Measurements from ENCODE around the gene ALB.

The ALB gene

DNA sequence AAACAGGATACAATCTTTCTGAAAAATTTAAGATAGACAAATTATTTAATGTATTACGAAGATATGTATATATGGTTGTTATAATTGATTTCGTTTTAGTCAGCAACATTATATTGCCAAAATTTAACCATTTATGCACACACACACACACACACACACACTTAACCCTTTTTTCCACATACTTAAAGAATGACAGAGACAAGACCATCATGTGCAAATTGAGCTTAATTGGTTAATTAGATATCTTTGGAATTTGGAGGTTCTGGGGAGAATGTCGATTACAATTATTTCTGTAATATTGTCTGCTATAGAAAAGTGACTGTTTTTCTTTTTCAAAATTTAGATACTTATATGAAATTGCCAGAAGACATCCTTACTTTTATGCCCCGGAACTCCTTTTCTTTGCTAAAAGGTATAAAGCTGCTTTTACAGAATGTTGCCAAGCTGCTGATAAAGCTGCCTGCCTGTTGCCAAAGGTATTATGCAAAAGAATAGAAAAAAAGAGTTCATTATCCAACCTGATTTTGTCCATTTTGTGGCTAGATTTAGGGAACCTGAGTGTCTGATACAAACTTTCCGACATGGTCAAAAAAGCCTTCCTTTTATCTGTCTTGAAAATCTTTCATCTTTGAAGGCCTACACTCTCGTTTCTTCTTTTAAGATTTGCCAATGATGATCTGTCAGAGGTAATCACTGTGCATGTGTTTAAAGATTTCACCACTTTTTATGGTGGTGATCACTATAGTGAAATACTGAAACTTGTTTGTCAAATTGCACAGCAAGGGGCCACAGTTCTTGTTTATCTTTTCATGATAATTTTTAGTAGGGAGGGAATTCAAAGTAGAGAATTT lies 5.2 kb downstream of the ALB start:
- no peak for DNase-seq

DNA sequence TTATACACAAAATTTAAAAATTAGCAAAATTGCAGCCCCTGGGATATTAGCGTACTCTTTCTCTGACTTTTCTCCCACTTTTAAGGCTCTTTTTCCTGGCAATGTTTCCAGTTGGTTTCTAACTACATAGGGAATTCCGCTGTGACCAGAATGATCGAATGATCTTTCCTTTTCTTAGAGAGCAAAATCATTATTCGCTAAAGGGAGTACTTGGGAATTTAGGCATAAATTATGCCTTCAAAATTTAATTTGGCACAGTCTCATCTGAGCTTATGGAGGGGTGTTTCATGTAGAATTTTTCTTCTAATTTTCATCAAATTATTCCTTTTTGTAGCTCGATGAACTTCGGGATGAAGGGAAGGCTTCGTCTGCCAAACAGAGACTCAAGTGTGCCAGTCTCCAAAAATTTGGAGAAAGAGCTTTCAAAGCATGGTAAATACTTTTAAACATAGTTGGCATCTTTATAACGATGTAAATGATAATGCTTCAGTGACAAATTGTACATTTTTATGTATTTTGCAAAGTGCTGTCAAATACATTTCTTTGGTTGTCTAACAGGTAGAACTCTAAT lies 6.0 kb downstream of the ALB start:
- DNase-seq, result no peak

DNA sequence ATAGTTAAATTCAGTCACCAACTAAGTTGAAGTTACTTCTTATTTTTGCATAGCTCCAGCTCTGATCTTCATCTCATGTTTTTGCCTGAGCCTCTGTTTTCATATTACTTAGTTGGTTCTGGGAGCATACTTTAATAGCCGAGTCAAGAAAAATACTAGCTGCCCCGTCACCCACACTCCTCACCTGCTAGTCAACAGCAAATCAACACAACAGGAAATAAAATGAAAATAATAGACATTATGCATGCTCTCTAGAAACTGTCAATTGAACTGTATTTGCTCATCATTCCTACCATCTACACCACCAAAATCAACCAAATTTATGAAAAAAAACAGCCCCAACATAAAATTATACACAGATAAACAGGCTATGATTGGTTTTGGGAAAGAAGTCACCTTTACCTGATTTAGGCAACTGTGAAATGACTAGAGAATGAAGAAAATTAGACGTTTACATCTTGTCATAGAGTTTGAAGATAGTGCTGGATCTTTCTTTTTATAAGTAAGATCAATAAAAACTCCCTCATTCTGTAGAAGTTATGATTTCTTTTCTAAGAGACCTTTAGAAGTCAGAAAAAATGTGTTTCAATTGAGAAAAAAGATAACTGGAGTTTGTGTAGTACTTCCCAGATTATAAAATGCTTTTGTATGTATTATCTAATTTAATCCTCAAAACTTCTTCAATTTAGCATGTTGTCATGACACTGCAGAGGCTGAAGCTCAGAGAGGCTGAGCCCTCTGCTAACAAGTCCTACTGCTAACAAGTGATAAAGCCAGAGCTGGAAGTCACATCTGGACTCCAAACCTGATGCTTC lies 7.0 kb downstream of the ALB start:
- no peak for DNase-seq

DNA sequence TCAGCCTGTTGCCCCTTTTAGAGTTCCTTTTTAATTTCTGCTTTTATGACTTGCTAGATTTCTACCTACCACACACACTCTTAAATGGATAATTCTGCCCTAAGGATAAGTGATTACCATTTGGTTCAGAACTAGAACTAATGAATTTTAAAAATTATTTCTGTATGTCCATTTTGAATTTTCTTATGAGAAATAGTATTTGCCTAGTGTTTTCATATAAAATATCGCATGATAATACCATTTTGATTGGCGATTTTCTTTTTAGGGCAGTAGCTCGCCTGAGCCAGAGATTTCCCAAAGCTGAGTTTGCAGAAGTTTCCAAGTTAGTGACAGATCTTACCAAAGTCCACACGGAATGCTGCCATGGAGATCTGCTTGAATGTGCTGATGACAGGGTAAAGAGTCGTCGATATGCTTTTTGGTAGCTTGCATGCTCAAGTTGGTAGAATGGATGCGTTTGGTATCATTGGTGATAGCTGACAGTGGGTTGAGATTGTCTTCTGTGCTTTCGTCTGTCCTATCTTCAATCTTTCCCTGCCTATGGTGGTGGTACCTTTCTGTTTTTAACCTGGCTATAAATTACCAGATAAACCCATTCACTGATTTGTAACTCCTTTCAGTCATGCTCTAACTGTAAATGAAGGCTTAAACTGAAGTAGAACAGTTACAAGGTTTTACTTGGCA lies 7.8 kb downstream of the ALB start:
- no peak for DNase-seq

DNA sequence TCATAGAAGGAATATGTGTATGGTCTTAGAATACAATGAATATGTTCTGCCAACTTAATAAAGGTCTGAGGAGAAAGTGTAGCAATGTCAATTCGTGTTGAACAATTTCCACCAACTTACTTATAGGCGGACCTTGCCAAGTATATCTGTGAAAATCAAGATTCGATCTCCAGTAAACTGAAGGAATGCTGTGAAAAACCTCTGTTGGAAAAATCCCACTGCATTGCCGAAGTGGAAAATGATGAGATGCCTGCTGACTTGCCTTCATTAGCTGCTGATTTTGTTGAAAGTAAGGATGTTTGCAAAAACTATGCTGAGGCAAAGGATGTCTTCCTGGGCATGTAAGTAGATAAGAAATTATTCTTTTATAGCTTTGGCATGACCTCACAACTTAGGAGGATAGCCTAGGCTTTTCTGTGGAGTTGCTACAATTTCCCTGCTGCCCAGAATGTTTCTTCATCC lies 9.2 kb downstream of the ALB start:
- no peak for DNase-seq

DNA sequence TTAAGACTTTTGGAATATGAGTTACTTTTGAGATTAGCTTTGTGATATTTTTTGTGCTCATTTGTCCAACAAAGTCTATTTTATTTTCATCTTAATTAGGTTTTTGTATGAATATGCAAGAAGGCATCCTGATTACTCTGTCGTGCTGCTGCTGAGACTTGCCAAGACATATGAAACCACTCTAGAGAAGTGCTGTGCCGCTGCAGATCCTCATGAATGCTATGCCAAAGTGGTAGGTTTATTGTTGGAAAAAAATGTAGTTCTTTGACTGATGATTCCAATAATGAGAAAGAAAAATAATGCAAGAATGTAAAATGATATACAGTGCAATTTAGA lies 10.8 kb downstream of the ALB start:
- no peak for DNase-seq

DNA sequence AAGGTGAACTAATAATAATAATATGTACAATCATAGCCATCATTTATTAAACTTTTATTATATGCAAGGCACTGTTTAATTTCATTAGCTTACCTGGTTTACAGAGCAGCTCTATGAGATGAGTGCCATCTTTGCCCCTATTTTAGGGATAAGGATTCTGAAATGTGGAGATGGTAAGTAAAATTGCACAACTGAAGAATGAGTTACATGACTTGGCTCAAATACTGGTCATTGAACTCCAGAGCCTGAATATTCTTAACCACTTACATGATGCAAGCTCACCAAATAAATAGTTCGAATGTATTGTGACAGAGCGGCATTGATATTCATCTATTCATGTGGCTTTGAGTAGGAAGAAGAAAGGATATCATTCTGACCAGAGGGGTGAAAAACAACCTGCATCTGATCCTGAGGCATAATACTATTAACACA lies 11.7 kb downstream of the ALB start:
- DNase-seq, result no peak

DNA sequence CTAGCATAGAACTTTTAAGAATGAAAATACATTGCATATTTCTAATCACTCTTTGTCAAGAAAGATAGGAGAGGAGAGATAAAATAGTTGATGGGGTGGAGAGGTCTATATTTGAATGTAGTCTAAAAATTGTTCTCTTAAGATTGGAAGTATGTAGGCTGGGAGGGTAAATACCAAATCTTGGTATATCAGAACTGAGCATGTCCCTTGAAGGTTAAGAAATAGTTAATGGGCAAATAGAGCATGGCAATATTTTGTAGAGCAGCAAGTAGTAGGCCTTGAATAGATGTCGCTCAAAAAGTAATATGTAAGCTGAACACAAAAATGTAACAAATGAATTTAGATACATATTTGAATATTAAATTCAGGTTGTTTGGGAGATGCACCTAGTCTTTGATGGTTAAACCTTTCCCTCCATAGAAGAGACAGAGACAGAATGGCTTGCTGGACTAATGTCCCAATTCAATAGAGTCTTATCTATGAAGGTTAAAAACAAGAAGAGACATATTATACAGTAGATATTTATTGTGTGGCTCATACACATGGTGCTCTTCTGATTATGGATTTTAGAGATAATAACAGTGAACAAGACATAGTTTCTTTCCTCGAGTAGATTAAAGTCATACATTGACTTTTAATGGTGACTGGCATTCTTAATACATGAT lies 12.5 kb downstream of the ALB start:
- no peak for DNase-seq

DNA sequence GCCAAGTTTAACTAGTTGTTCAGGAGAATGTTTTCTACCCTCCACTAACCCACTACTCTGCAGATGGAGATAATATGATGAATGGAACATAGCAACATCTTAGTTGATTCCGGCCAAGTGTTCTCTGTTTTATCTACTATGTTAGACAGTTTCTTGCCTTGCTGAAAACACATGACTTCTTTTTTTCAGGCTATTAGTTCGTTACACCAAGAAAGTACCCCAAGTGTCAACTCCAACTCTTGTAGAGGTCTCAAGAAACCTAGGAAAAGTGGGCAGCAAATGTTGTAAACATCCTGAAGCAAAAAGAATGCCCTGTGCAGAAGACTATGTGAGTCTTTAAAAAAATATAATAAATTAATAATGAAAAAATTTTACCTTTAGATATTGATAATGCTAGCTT lies 13.3 kb downstream of the ALB start:
- no peak for DNase-seq

DNA sequence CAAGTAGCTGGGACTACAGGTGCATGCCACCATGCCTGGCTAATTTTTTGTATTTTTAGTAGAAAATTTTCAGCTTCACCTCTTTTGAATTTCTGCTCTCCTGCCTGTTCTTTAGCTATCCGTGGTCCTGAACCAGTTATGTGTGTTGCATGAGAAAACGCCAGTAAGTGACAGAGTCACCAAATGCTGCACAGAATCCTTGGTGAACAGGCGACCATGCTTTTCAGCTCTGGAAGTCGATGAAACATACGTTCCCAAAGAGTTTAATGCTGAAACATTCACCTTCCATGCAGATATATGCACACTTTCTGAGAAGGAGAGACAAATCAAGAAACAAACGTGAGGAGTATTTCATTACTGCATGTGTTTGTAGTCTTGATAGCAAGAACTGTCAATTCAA lies 13.9 kb downstream of the ALB start:
- no peak for DNase-seq

DNA sequence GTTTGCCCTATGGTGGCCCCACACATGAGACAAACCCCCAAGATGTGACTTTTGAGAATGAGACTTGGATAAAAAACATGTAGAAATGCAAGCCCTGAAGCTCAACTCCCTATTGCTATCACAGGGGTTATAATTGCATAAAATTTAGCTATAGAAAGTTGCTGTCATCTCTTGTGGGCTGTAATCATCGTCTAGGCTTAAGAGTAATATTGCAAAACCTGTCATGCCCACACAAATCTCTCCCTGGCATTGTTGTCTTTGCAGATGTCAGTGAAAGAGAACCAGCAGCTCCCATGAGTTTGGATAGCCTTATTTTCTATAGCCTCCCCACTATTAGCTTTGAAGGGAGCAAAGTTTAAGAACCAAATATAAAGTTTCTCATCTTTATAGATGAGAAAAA lies 14.6 kb downstream of the ALB start:
- no peak for DNase-seq

DNA sequence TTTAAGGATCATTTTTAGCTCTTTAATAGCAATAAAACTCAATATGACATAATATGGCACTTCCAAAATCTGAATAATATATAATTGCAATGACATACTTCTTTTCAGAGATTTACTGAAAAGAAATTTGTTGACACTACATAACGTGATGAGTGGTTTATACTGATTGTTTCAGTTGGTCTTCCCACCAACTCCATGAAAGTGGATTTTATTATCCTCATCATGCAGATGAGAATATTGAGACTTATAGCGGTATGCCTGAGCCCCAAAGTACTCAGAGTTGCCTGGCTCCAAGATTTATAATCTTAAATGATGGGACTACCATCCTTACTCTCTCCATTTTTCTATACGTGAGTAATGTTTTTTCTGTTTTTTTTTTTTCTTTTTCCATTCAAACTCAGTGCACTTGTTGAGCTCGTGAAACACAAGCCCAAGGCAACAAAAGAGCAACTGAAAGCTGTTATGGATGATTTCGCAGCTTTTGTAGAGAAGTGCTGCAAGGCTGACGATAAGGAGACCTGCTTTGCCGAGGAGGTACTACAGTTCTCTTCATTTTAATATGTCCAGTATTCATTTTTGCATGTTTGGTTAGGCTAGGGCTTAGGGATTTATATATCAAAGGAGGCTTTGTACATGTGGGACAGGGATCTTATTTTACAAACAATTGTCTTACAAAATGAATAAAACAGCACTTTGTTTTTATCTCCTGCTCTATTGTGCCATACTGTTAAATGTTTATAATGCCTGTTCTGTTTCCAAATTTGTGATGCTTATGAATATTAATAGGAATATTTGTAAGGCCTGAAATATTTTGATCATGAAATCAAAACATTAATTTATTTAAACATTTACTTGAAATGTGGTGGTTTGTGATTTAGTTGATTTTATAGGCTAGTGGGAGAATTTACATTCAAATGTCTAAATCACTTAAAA lies 15.3 kb downstream of the ALB start:
- no peak for DNase-seq

DNA sequence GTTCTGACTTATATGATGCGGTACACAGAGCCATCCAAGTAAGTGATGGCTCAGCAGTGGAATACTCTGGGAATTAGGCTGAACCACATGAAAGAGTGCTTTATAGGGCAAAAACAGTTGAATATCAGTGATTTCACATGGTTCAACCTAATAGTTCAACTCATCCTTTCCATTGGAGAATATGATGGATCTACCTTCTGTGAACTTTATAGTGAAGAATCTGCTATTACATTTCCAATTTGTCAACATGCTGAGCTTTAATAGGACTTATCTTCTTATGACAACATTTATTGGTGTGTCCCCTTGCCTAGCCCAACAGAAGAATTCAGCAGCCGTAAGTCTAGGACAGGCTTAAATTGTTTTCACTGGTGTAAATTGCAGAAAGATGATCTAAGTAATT lies 16.5 kb downstream of the ALB start:
- DNase-seq, result no peak

DNA sequence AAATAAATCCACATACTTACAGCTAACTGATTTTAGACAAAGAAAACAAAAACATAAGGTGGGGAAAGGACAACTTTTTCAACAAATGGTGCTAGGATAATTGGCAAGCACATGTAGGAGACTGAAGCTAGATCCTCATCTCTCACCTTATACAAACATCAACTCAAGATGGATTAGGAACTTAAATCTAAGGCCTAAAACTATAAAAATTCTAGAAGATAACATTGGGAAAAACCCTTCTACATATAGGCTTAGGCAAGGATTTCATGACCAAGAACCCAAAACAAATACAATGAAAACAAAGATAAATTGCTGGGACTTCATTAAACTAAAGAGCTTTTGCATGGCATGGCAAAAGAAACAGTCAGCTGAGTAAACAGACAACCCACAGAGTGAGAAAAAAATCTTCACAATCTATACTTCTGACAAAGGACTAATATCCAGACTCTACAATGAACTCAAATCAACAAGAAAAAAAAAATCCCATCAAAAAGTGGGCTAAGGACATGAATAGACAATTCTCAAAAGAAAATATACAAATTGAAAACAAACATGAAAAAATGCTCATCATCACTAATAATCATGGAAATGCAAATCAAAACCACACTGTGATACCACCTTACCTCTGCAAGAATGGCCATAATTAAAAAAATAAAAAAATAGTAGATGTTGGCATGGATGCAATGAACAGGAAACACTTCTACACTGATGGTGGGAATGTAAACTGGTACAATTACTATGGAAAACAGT lies 17.8 kb downstream of the ALB start:
- DNase-seq, result no peak

DNA sequence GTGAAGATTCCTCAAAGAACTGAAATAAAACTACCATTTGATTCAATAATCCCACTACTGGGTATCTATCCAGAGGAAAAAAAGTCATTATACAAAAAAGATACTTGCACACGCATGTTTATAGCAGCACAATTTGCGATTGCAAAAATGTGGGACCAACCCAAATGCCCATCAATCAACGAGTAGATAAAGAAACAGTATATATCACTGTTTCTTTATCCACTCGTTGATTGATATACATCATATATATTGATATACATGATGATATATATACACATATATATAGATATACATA lies 18.3 kb downstream of the ALB start:
- DNase-seq, result no peak

DNA sequence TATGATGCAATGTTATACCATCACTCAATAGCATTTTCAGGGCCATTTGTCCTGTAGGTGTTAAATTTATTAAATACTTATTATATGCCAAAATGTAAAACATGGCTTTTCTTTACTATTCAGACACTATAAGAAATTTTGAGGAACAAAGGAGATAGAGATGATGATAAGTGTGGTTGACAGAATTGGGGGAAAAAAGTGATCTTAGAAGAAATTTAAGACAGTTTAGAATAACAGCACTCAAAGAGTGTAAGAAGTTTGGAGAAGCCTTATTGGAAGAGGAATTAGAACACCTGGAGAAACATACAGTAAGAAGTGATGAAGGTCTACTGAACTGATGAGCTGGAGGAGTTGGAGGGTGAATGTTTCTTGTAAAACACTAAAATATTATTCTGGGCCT lies 19.1 kb downstream of the ALB start:
- DNase-seq, result no peak

DNA sequence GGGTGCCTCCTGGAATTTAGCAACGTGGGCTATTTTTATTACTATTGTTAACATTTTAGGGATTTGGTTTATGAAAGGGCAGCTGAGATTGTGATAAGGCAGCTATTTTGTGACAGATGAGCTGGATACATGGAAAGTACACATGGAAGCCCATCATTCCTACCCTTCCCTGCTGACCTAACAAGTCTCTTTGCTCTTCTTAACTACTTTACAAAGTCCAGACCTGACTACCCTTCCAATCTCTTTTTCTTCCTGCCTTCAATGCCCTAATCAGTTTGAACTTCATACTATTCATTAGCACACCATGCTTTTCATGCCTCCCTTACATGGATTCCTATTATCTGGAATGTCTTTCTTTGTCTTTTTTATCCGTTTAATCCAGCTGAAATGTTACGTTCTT lies 22.6 kb downstream of the ALB start:
- DNase-seq, result no peak

DNA sequence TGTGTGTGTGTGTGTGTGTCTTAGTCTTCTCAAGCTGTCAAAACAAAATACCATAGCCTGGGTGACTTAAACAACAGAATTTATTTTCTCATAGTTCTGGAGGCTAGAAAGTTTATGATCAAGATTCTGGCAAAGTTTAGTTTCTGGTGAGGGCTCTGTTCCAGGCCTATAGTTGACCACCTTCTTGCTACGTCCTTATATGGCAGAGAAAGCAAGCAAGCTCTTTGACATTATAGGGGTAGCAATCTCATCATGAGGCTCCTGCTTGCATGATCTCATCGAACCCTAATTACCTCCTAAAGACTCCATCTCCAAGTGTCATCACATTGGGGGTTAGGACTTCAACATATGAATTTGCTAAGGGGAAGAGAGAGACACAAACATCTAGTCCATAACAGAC lies 25.0 kb downstream of the ALB start:
- DNase-seq, result no peak

DNA sequence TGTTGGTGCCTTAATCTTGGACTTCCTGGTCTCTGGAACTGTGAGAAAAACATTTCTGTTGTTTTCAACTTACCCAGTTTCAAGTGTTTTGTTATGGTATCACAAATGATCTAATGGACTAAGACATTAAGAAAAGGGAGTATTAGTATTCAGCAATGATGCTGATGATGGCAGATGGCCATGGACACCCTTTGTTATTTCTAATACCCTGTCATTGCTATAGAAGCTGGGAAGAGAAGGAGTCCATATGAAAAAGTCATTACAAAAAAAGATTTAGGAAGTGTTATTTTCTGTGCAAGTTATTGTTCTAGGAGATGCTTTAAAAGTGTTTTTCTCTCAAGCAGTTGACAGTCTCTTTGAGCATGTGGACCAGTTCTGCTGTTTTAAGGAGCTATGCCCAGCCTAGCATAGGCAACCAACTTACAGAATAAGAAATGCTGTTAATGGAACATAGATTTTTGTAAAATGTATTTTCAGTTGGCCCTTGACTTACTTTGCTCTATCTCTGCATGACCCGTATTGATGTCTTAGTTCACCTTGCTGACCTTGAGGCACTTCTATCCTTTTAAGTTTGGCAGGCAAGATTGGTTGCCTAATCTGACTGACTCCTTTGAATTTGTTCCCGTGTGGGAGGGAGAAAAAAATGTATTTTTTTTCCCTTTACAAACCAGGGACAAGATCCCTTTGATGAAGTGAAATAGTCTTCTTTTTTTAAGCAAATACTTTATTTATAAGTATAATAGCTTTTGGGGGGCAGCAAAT lies 25.9 kb downstream of the ALB start:
- DNase-seq, result no peak

DNA sequence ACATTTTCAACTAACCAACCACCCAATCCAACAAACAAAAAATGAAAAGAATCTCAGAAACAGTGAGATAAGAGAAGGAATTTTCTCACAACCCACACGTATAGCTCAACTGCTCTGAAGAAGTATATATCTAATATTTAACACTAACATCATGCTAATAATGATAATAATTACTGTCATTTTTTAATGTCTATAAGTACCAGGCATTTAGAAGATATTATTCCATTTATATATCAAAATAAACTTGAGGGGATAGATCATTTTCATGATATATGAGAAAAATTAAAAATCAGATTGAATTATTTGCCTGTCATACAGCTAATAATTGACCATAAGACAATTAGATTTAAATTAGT lies 27.7 kb downstream of the ALB start:
- no peak for DNase-seq

All from kidney glomerular epithelial cell (primary cell).